Hair follicle dermal papilla cell (primary cell): ENCODE data around the gene MYH14. TPM values are rescaled to one million over a fixed set of nuclear protein-coding genes. Genes with fewer than 3 reads are reported as not detected.

Experiments used
- small RNA-seq: library from RNA; depleted of rRNA; stranded (forward); fragments of <200 nt; gene quantifications from one replicate; pipeline ENCODE3, GENCODE V24; 2012
- total RNA-seq: library from RNA; depleted of rRNA; stranded (reverse); fragments of >200 nt; gene quantifications from 2 replicates; pipeline ENCODE4 v1.2.3, GENCODE V29; 2012

MYH14 gene
- under 0.01 TPM in 1 of 2 replicates, not detected in the other for total RNA-seq

GRCh38 chr19:50203281-50204080 is at the start of gene MYH14:
Gene MYH14, plus strand, starts transcription at chr19:50203622. Its CDS starts 6,744 bp downstream, at chr19:50210366.

GRCh38 chr19:50162988-50163387 is 40.4 kb upstream of the MYH14 start, which contains the start of gene IZUMO2:
Gene IZUMO2, minus strand, starts transcription at chr19:50163281. Its CDS starts 87 bp downstream, at chr19:50163194.

GRCh38 chr19:50329146-50329925 is 125.9 kb downstream of the MYH14 start, which contains the start of gene KCNC3:
Gene KCNC3, minus strand, starts transcription at chr19:50329377. Its CDS starts 295 bp downstream, at chr19:50329082.

Small RNA genes lying within 50 kb of the gene (small RNA-seq; reads per million reads assigned to genes)
- not detected for gene RF00017

Other genes starting within 250 kb of the MYH14 start
- gene SIGLEC11, start 242.4 kb upstream of the MYH14 start, total RNA-seq = not detected in 2 replicates
- 26.9 and 27.6 TPM in 2 replicates for gene VRK3, start 178.2 kb upstream of the MYH14 start, total RNA-seq
- 7.7 and 9.2 TPM in 2 replicates for gene ZNF473, start 177.6 kb upstream of the MYH14 start, total RNA-seq
- gene IZUMO2, start 40.3 kb upstream of the MYH14 start, total RNA-seq = not detected in 2 replicates
- under 0.01 TPM in 1 of 2 replicates, not detected in the other for gene KCNC3, start 125.8 kb downstream of the MYH14 start, total RNA-seq
- not detected in 2 replicates for gene NAPSA, start 162.0 kb downstream of the MYH14 start, total RNA-seq
- gene NR1H2, start 172.8 kb downstream of the MYH14 start, total RNA-seq = 69.3 and 72.4 TPM in 2 replicates
- gene POLD1, start 180.7 kb downstream of the MYH14 start, total RNA-seq = 12.3 and 16.9 TPM in 2 replicates
- not detected in 2 replicates for gene SPIB, start 215.3 kb downstream of the MYH14 start, total RNA-seq
- gene MYBPC2, start 229.3 kb downstream of the MYH14 start, total RNA-seq = not detected in 2 replicates